K562 (cell line): Measurements from ENCODE around the gene MYO18A. TPM values are rescaled to one million over a fixed set of nuclear protein-coding genes. Genes with fewer than 3 reads are reported as not detected.

ENCODE experiments used
- ARID3B ChIP-seq: fragments of 250-450 bp; sonication (Bioruptor Pico); IDR thresholded peaks from 2 replicates; pipeline ENCODE4 v1.4.0; 2020; ENCODE audit warnings: borderline replicate concordance
- ATF4 ChIP-seq: fragments of 450-650 bp; formaldehyde crosslinking; IDR thresholded peaks from 2 replicates; pipeline ENCODE4 v1.4.0; 2022; ENCODE audit warnings: mild to moderate bottlenecking, moderate library complexity
- ATF7 ChIP-seq: fragments of 450-650 bp; IDR thresholded peaks from 2 replicates; pipeline ENCODE4 v1.7.1; 2014; ENCODE audit warnings: mild to moderate bottlenecking, moderate library complexity
- DEAF1 ChIP-seq: fragments of 450-650 bp; formaldehyde crosslinking; IDR thresholded peaks from 2 replicates; pipeline ENCODE4 v1.4.0; 2020; ENCODE audit warnings: mild to moderate bottlenecking, moderate library complexity
- GABPA ChIP-seq: fragments of 200-800 bp; sonication (Bioruptor generic); conservative IDR thresholded peaks from 2 replicates; pipeline ENCODE4 v1.6.1; 2016; ENCODE audit warnings: low read depth, missing genetic modification characterization, missing compliant biosample characterization
- KLF6 ChIP-seq: fragments of 250-450 bp; sonication (Bioruptor Pico); IDR thresholded peaks from 2 replicates; pipeline ENCODE4 v1.4.0; 2020; ENCODE audit warnings: mild to moderate bottlenecking, moderate library complexity, borderline replicate concordance
- NCOR1 ChIP-seq: fragments of 450-650 bp; IDR thresholded peaks from 2 replicates; pipeline ENCODE4 v1.6.1; 2016; ENCODE audit warnings: mild to moderate bottlenecking, moderate library complexity
- POLR2A ChIP-seq: fragments of 450-650 bp; conservative IDR thresholded peaks from 2 replicates; pipeline ENCODE4 v1.6.1; 2016
- PPARD ChIP-seq: fragments of 250-450 bp; sonication (Bioruptor Pico); IDR thresholded peaks from 2 replicates; pipeline ENCODE4 v1.8.0; 2022; ENCODE audit warnings: inconsistent platforms, mild to moderate bottlenecking, moderate library complexity
- PURB ChIP-seq: sonication (generic); formaldehyde crosslinking; IDR thresholded peaks from 2 replicates; pipeline ENCODE4 v1.9.0; 2021; ENCODE audit warnings: low read depth, mild to moderate bottlenecking, missing genetic modification reagents
- SMAD2 ChIP-seq: fragments of 150-350 bp; IDR thresholded peaks from 2 replicates; pipeline ENCODE4 v1.6.1; 2014; ENCODE audit warnings: low read depth, mild to moderate bottlenecking, low read length
- SMARCA4 ChIP-seq: fragments of 450-650 bp; IDR thresholded peaks from 2 replicates; pipeline ENCODE4 v1.6.1; 2016
- THAP12 ChIP-seq: fragments of 250-450 bp; sonication (Bioruptor Pico); IDR thresholded peaks from 2 replicates; pipeline ENCODE4 v1.9.0; 2021; ENCODE audit warnings: mild to moderate bottlenecking, inconsistent platforms
- TOE1 ChIP-seq, 2 experiments: fragments of 450-650 bp in 1 of 2; sonication (generic) in 1 of 2; formaldehyde crosslinking in 1 of 2; IDR thresholded peaks; 2 replicates each; pipeline versions ENCODE4 v1.7.1 to v1.8.0; 2016 to 2022; ENCODE audit warnings: borderline replicate concordance in 2 of 2, mild to moderate bottlenecking in 2 of 2, antibody characterized with exemption in 1 of 2, inconsistent platforms in 1 of 2, low read depth in 1 of 2, missing genetic modification reagents in 1 of 2, moderate library complexity in 1 of 2
- ZBTB11 ChIP-seq, 3 experiments: fragments of 200-800 bp in 1 of 3; fragments of 250-450 bp in 1 of 3; fragments of 450-650 bp in 1 of 3; sonication (Bioruptor Pico) in 1 of 3; sonication (Bioruptor generic) in 1 of 3; formaldehyde crosslinking in 1 of 3; IDR thresholded peaks; 2 replicates each; pipeline versions ENCODE4 v1.6.1 to v1.8.0; 2016 to 2022; ENCODE audit warnings: mild to moderate bottlenecking in 2 of 3, missing genetic modification characterization in 2 of 3, missing compliant biosample characterization in 1 of 3, moderate library complexity in 1 of 3
- ZNF511 ChIP-seq: sonication (generic); formaldehyde crosslinking; IDR thresholded peaks from 2 replicates; pipeline ENCODE4 v1.8.0; 2022; ENCODE audit warnings: mild to moderate bottlenecking, missing genetic modification reagents
- polyA plus RNA-seq, 8 experiments: library from polyadenylated mRNA; depleted of rRNA in 4 of 8; stranded (reverse) in 5 of 8; unstranded in 3 of 8; fragments of >200 nt; fragmentation: Nextera tagmentation in 2 of 8; fragmentation: Illumina TruSeq in 1 of 8; extraction: Ambion mirVana in 2 of 8; extraction: Trizol in 1 of 8; gene quantifications; 2 replicates each; pipeline versions ENCODE4 v1.2.1 to v1.2.3, GENCODE V29; 2011 to 2014; ENCODE audit warnings: inconsistent platforms in 1 of 8, missing spikeins in 1 of 8
- total RNA-seq, 7 experiments: library from RNA; depleted of rRNA in 6 of 7; stranded (reverse); fragments of >200 nt in 6 of 7; fragmentation: Illumina TruSeq in 2 of 7; extraction: Trizol in 2 of 7; gene quantifications; 2 replicates each; pipeline versions ENCODE4 v1.2.1 to v1.2.3, GENCODE V29; 2011 to 2021; ENCODE audit warnings: low replicate concordance in 1 of 7

The MYO18A gene
- total and polyA plus RNA-seq, 9 of the 15 experiments (the other 6 are each of a cell fraction or from before 2014, with no cell fraction given): 2.5 to 65.4 (median 17.1) TPM

GRCh38 chr17:29155227-29155965 is 24.8 kb downstream of the MYO18A start (continued):
- TF ChIP-seq ZBTB11 (CRISPR knock-in tag; IDR thresholded peaks at IDR 0.05) (no peak), SMAD2 (no peak), ATF7 (peak; percentile 50; the same call in 1 of the 2 replicates), DEAF1 (no peak), NCOR1 (no peak), SMARCA4 (peak; percentile 80), POLR2A (0 out of 2 replicates have a peak, but pooled peaks have one; percentile 17), PURB (no peak), PPARD (CRISPR knock-in tag) (no peak), ATF4 (no peak), KLF6 (CRISPR knock-in tag) (no peak), ARID3B (no peak), ZNF511 (no peak), TOE1 (IDR thresholded peaks at IDR 0.05; ENCODE audit: borderline replicate concordance) (no peak), TOE1 (CRISPR knock-in tag; IDR thresholded peaks at IDR 0.05; ENCODE audit: borderline replicate concordance, low read depth) (no peak), GABPA (no peak), THAP12 (CRISPR knock-in tag) (no peak)
